ENCODE measurements around the gene PDE4B.

DNA sequence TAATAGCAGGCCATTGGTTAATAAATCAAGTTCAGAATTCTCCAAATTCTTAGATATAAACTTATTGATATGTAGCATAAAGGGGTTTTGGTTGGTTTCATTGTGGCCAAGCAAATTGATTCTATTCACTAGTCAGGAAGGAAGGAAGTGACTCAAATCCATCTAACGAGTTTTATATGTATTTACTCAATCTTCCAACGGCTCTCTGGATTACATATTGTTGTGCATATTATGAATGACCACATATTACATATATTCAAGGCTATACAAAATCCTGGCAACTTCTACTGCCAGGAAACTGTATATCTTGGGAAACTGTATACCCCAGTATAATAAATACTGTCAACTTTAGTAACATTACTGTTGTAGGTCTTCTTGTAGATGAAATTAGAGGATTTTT, 20.1 kb upstream of the PDE4B start:
- TF ChIP-seq, protein P1, sequence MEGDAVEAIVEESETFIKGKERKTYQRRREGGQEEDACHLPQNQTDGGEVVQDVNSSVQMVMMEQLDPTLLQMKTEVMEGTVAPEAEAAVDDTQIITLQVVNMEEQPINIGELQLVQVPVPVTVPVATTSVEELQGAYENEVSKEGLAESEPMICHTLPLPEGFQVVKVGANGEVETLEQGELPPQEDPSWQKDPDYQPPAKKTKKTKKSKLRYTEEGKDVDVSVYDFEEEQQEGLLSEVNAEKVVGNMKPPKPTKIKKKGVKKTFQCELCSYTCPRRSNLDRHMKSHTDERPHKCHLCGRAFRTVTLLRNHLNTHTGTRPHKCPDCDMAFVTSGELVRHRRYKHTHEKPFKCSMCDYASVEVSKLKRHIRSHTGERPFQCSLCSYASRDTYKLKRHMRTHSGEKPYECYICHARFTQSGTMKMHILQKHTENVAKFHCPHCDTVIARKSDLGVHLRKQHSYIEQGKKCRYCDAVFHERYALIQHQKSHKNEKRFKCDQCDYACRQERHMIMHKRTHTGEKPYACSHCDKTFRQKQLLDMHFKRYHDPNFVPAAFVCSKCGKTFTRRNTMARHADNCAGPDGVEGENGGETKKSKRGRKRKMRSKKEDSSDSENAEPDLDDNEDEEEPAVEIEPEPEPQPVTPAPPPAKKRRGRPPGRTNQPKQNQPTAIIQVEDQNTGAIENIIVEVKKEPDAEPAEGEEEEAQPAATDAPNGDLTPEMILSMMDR (optimal IDR thresholded peaks at IDR 0.05 in 1 of 3, IDR thresholded peaks at IDR 0.05 in 1 of 3, conservative IDR thresholded peaks at IDR 0.05 in 1 of 3; ENCODE audit: extremely low read depth in 1 of 3, insufficient read depth in 2 of 3, low read length in 3 of 3): no peak
- TF ChIP-seq EZH2 (IDR thresholded peaks at IDR 0.05; ENCODE audit: low read length): no peak

Measured in keratinocyte (primary cell).